Measurements from ENCODE around the gene CENPU.

CENPU gene

DNA sequence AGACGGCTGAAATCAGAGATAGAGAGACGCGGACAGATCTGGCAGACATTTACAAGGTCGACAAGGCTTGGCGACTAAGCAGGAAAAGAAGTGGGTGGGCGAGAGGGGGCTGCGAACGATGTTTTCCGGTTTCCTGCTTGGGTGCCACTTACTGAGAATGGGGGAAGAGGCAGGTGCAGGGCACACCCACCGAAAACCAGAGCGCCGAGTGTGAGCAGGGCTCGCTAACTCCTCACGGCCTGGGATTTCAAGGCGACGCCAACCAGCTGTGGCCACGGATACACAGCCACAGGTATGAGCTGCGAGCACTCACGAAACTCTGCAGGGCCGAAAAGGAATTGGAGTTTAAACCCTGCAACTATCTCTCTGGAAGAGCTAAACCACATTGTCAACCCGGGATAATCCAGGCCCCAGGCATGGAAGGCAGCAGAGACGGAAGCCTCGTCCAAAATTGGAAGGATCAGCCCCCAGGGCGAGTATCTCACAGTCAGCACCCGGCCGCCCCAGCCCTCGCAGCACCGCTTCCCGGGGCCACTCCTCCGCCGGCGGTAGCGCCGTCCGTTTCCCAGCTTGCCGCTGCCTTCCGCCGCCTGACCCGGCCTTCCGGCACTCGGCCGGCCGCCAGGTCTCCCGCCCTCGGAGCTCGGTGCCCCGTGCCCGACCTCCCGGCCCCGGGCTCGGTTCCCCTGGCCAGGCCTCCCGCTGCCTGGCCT lies 85.4 kb downstream of the CENPU start:
- Histone ChIP-seq H3K4me3 (ENCODE audit: control insufficient read depth in 1 of 7, extremely low read depth in 1 of 7, insufficient read depth in 4 of 7, low read depth in 2 of 7, low read length in 6 of 7) (peak overlapping the region; percentile 48 to 95 (median 87)), H3K36me3 (ENCODE audit: control insufficient read depth in 4 of 4, insufficient read depth in 4 of 4, low read length in 3 of 4) (peaks cover 6 to 23% (median 14%) of the 10 kb centered on the region in 4 experiments), H3K9me3 (ENCODE audit: control extremely low read depth in 1 of 5, control insufficient read depth in 4 of 5, insufficient read depth in 2 of 5, low read depth in 1 of 5, low read length in 4 of 5) (no peaks in the 10 kb centered on the region), H3K4me1 (ENCODE audit: control extremely low read depth in 1 of 4, control insufficient read depth in 4 of 4, insufficient read depth in 4 of 4, low read length in 3 of 4) (peaks cover 21 to 47% (median 32%) of the 10 kb centered on the region in 4 experiments), H3K27me3 (replicated peaks in 2 of 5; ENCODE audit: control insufficient read depth in 4 of 5, insufficient read depth in 5 of 5, low read length in 4 of 5) (no peaks in the 10 kb centered on the region), H3K27ac (ENCODE audit: insufficient read depth in 1 of 2, low read depth in 1 of 2, low read length in 2 of 2, poor library complexity in 1 of 2, severe bottlenecking in 2 of 2) (peak overlapping the region; percentile 79 to 87)
- ChIA-PET CTCF (interaction anchor here (0.6 to 1.9 kb wide), 11 partner anchors 9 to 86 kb away, joined by 3 to 6 read pairs (median 3); partner anchors contain the start of gene CENPU), POLR2A (interaction anchor here (1.6 to 2.4 kb wide), 2 partner anchors 36 to 85 kb away, joined by 5 to 7 read pairs; partner anchors contain the start of gene CENPU)
- DNase-seq, result peak; percentile 25 to 67 (median 48)
- WGBS (ENCODE audit: insufficient coverage), result 0% methylated on average over 52 of the region's 52 CpGs

DNA sequence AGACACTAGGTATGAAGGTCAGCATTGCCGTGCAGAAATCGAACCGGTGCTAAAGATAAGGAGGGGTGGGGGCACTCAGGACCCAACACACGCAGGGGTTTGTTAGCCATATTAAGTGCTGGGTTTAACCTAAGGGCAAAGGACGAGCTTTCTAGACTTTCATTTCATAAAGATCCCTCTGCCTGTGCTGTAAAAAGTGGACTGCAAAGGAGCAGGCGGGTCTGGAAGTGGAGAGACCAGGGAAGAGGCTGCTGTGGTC lies 85.9 kb downstream of the CENPU start:
- POLR2A ChIA-PET, result interaction anchor here (0.5 kb wide), 1 partner anchor 381 kb away, joined by 4 read pairs; no protein-coding TSS in a partner anchor
- H3K4me1 ChIP-seq (ENCODE audit: control extremely low read depth in 1 of 4, control insufficient read depth in 4 of 4, insufficient read depth in 4 of 4, low read length in 3 of 4), result peaks cover 21 to 47% (median 32%) of the 10 kb centered on the region in 4 experiments

DNA sequence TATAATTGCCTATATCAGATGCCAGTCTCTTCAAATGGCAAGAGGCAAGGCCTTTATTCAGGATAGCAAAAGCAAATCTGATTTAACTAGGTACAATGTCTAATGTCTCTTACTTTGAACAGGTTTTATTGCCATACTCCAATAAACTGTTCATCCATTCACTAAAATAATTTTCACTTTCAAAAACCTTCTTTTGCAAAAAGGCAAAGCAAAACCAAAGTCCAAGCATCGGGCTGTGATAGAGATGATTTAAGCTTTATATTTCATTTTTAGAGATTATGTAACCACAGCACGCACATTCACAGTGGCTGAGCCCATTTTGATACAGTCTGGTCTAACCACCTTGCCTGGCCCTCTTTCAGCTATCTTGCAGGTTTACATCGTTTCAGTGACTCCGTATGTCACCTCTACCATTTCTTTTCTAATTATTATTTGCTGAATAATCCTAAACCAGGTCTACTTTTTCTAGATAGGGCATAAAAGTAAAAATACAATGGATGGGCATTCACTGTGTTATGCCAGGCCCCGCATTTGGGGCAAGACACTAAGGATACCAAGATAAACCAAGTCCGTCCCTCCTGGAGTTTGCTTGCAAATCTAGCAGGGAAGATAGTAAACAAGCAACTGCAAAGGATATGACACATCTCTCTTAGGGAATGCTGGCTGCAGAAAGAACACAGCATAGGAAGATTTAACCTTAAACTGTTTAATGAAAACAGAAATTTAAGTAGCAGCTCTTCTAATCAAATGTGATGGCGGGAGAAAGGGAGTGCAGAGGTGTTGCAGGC lies 86.4 kb downstream of the CENPU start:
- Histone ChIP-seq H3K4me3 (ENCODE audit: control insufficient read depth in 1 of 7, extremely low read depth in 1 of 7, insufficient read depth in 4 of 7, low read depth in 2 of 7, low read length in 6 of 7) (peak overlapping the region; percentile 48 to 95 (median 87)), H3K27ac (ENCODE audit: insufficient read depth in 1 of 2, low read depth in 1 of 2, low read length in 2 of 2, poor library complexity in 1 of 2, severe bottlenecking in 2 of 2) (peak overlapping the region; percentile 79 to 87), H3K36me3 (ENCODE audit: control insufficient read depth in 4 of 4, insufficient read depth in 4 of 4, low read length in 3 of 4) (peaks cover 6 to 25% (median 17%) of the 10 kb centered on the region in 4 experiments), H3K4me1 (ENCODE audit: control extremely low read depth in 1 of 4, control insufficient read depth in 4 of 4, insufficient read depth in 4 of 4, low read length in 3 of 4) (peaks cover 21 to 47% (median 32%) of the 10 kb centered on the region in 4 experiments), H3K27me3 (replicated peaks in 2 of 5; ENCODE audit: control insufficient read depth in 4 of 5, insufficient read depth in 5 of 5, low read length in 4 of 5) (no peaks in the 10 kb centered on the region), H3K9me3 (ENCODE audit: control extremely low read depth in 1 of 5, control insufficient read depth in 4 of 5, insufficient read depth in 2 of 5, low read depth in 1 of 5, low read length in 4 of 5) (no peaks in the 10 kb centered on the region)
- no peak for DNase-seq
- ChIA-PET CTCF (interaction anchor here (1.0 to 1.9 kb wide), 9 partner anchors 15 to 87 kb away, joined by 3 to 5 read pairs (median 3); partner anchors contain the start of gene CENPU), POLR2A (interaction anchor here (0.5 kb wide), 1 partner anchor 380 kb away, joined by 4 read pairs; no protein-coding TSS in a partner anchor)
- WGBS (ENCODE audit: insufficient coverage), result 91% methylated on average over 5 of the region's 7 CpGs

More for the DNA sequence above, 85.9 kb downstream of the CENPU start:
- 14% methylated on average over 6 of the region's 6 CpGs for WGBS (ENCODE audit: insufficient coverage)
- Histone ChIP-seq H3K9me3 (ENCODE audit: control extremely low read depth in 1 of 5, control insufficient read depth in 4 of 5, insufficient read depth in 2 of 5, low read depth in 1 of 5, low read length in 4 of 5) (no peaks in the 10 kb centered on the region), H3K36me3 (ENCODE audit: control insufficient read depth in 4 of 4, insufficient read depth in 4 of 4, low read length in 3 of 4) (peaks cover 6 to 22% (median 15%) of the 10 kb centered on the region in 4 experiments), H3K4me3 (ENCODE audit: control insufficient read depth in 1 of 7, extremely low read depth in 1 of 7, insufficient read depth in 4 of 7, low read depth in 2 of 7, low read length in 6 of 7) (peak overlapping the region; percentile 48 to 95 (median 87)), H3K27me3 (replicated peaks in 2 of 5; ENCODE audit: control insufficient read depth in 4 of 5, insufficient read depth in 5 of 5, low read length in 4 of 5) (no peaks in the 10 kb centered on the region), H3K27ac (ENCODE audit: insufficient read depth in 1 of 2, low read depth in 1 of 2, low read length in 2 of 2, poor library complexity in 1 of 2, severe bottlenecking in 2 of 2) (peak overlapping the region; percentile 79 to 87)
- no peak for DNase-seq
- CTCF ChIA-PET, result interaction anchor here (1.0 to 1.9 kb wide), 9 partner anchors 9 to 86 kb away, joined by 3 to 6 read pairs (median 4); partner anchors contain the start of gene CENPU

DNA sequence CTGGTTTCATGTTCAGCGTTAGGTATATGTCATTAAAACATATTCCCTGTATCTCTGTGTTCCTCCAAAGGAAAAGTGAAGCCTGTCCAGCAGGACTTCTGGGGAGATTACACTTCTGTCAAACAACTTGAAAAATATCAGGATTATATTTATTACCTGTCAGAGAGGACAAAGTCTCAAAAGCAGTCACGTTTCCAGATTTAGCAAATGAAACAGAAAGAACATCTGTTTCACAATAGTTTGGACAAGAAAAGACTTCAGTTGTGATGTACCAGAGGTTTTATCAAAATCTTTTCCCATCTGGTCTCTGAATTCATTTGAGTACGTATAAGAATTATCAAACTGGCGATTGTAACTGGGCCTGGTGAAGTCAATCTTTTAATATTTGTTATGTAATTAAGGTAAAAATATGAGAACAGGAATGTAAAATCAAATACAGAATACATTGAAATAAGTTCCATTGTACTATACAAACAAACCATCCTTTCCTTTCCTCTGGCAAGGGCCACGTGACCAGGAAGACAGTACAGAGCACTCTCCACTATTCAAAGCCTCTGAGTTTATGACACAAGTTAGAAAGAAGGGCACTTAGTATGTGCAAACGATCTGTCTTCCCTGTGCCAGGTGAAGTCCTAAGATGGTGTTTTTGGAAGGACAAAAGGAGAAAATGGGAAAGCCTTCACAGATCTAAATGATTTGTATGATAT lies 87.8 kb downstream of the CENPU start:
- ChIA-PET CTCF (interaction anchor here (0.7 to 1.3 kb wide), 4 partner anchors 11 to 40 kb away, joined by 3 read pairs; no protein-coding TSS in a partner anchor), POLR2A (no interaction called here)
- 77% methylated on average over 2 of the region's 6 CpGs for WGBS (ENCODE audit: insufficient coverage)
- peak overlapping the region in 1 of 7 experiments; percentile 95 for H3K4me3 ChIP-seq (ENCODE audit: control insufficient read depth in 1 of 7, extremely low read depth in 1 of 7, insufficient read depth in 4 of 7, low read depth in 2 of 7, low read length in 6 of 7)
- peaks cover 6 to 35% (median 21%) of the 10 kb centered on the region in 4 experiments for H3K36me3 ChIP-seq (ENCODE audit: control insufficient read depth in 4 of 4, insufficient read depth in 4 of 4, low read length in 3 of 4)
- no peaks in the 10 kb centered on the region for H3K9me3 ChIP-seq (ENCODE audit: control extremely low read depth in 1 of 5, control insufficient read depth in 4 of 5, insufficient read depth in 2 of 5, low read depth in 1 of 5, low read length in 4 of 5)
- no peak overlapping the region for H3K27ac ChIP-seq (ENCODE audit: insufficient read depth in 1 of 2, low read depth in 1 of 2, low read length in 2 of 2, poor library complexity in 1 of 2, severe bottlenecking in 2 of 2)
- H3K27me3 ChIP-seq (replicated peaks in 2 of 5; ENCODE audit: control insufficient read depth in 4 of 5, insufficient read depth in 5 of 5, low read length in 4 of 5), result no peaks in the 10 kb centered on the region
- H3K4me1 ChIP-seq (ENCODE audit: control extremely low read depth in 1 of 4, control insufficient read depth in 4 of 4, insufficient read depth in 4 of 4, low read length in 3 of 4), result peaks cover 16 to 43% (median 30%) of the 10 kb centered on the region in 4 experiments
- DNase-seq, result no peak

DNA sequence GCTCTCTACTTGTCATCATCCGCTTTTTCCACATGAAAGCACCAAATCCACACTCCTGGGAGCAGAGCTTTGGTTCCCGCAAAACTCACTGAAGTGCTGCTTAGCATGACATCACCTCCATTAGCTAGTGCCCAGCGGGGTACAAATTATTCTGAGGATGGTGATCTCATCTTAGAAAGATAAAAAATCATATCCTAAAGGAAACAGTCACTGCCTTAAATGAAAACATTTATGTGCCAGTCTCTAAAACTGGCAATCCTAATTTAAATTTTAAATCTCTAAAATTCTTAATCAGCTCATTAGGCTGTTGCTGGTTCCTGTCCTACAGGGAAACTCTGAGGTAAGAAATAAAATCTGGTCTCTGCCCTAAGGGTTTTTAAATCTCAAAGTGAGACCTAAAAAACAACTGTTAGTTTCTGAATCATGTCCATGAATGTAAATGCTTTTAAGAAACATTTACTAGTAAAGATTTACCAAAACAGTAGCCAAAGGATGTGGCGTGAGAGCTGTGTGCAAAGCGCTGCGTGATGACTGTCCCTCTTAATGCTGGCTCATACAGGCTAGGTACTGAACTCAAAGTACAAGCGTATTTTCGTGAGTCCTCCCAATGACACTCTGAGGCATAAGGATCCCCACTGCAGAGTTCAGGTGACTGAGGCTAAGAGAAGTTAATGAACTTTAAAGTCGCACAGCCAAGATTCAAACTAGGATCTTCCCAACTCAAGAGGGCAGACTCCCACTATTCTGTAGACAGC lies 89.2 kb downstream of the CENPU start:
- ChIA-PET CTCF (interaction anchor here (1.0 to 1.4 kb wide), 3 partner anchors 12 to 25 kb away, joined by 3 read pairs; no protein-coding TSS in a partner anchor), POLR2A (no interaction called here)
- H3K4me3 ChIP-seq (ENCODE audit: control insufficient read depth in 1 of 7, extremely low read depth in 1 of 7, insufficient read depth in 4 of 7, low read depth in 2 of 7, low read length in 6 of 7), result no peak overlapping the region
- no peak overlapping the region for H3K27ac ChIP-seq (ENCODE audit: insufficient read depth in 1 of 2, low read depth in 1 of 2, low read length in 2 of 2, poor library complexity in 1 of 2, severe bottlenecking in 2 of 2)
- no peaks in the 10 kb centered on the region for H3K9me3 ChIP-seq (ENCODE audit: control extremely low read depth in 1 of 5, control insufficient read depth in 4 of 5, insufficient read depth in 2 of 5, low read depth in 1 of 5, low read length in 4 of 5)
- WGBS (ENCODE audit: insufficient coverage), result 93% methylated on average over 5 of the region's 9 CpGs
- H3K36me3 ChIP-seq (ENCODE audit: control insufficient read depth in 4 of 4, insufficient read depth in 4 of 4, low read length in 3 of 4), result peaks cover 10 to 42% (median 28%) of the 10 kb centered on the region in 4 experiments
- peaks cover 7 to 34% (median 23%) of the 10 kb centered on the region in 4 experiments for H3K4me1 ChIP-seq (ENCODE audit: control extremely low read depth in 1 of 4, control insufficient read depth in 4 of 4, insufficient read depth in 4 of 4, low read length in 3 of 4)
- H3K27me3 ChIP-seq (replicated peaks in 2 of 5; ENCODE audit: control insufficient read depth in 4 of 5, insufficient read depth in 5 of 5, low read length in 4 of 5), result no peaks in the 10 kb centered on the region
- no peak for DNase-seq
